Measurements from ENCODE around the gene PHF2. TPM values are rescaled to one million over a fixed set of nuclear protein-coding genes. Genes with fewer than 3 reads are reported as not detected.

Gene PHF2
- total and polyA plus RNA-seq, 2 experiments from 2014 or later, result 4.3 to 11.8 TPM

GRCh38 chr9:93606187-93606586 lies 29.8 kb downstream of the PHF2 start:
- peaks cover 53% of the 10 kb centered on the region for H3K79me2 ChIP-seq (replicated peaks; ENCODE audit: insufficient read depth)
- H3K27ac Mint-ChIP-seq, result no peak overlapping the region
- H3K4me1 Mint-ChIP-seq, result peaks cover 14% of the 10 kb centered on the region

More at GRCh38 chr9:93606187-93606586, 29.8 kb downstream of the PHF2 start:
- Histone ChIP-seq H3K4me1 (ENCODE audit: insufficient read depth) (peaks cover 5% of the 10 kb centered on the region; the same call in 1 of the 2 replicates), H3K9me2 (ENCODE audit: insufficient read depth) (peaks cover 6% of the 10 kb centered on the region; the same call in 1 of the 2 replicates), H3K4me3 (no peak overlapping the region), H4K20me1 (replicated peaks; ENCODE audit: insufficient read depth) (0 out of 2 replicates have a peak, but pooled peaks cover 4% of the 10 kb centered on the region), H3F3A (replicated peaks; ENCODE audit: low read depth) (no peaks in the 10 kb centered on the region), H3K4me2 (no peak overlapping the region), H2AFZ (no peak overlapping the region), H3K27ac (ENCODE audit: low read depth) (no peak overlapping the region), H3K36me3 (ENCODE audit: insufficient read depth) (no peaks in the 10 kb centered on the region), H3K27me3 (ENCODE audit: insufficient read depth) (no peaks in the 10 kb centered on the region)
- ATAC-seq (no peak), DNase-seq (ENCODE audit: low spot score) (no peak)
- Mint-ChIP-seq H3K9me3 (peaks cover 22% of the 10 kb centered on the region; the same call in 2 of the 3 replicates), H3K4me3 (no peak overlapping the region), H3K27me3 (ENCODE audit: insufficient read depth, low read depth, poor library complexity) (peaks cover 4% of the 10 kb centered on the region), H3K36me3 (ENCODE audit: low read depth) (peaks cover 33% of the 10 kb centered on the region)
- no peak for TF ChIP-seq ZNF331 (CRISPR knock-in tag; IDR thresholded peaks at IDR 0.05; ENCODE audit: low read depth)
- no peak for TF ChIP-seq CREB1 (CRISPR knock-in tag; IDR thresholded peaks at IDR 0.05; ENCODE audit: low read depth)
- no peak for TF ChIP-seq JUNB (IDR thresholded peaks at IDR 0.05; ENCODE audit: unreplicated experiment)
- TF ChIP-seq ETS1 (IDR thresholded peaks at IDR 0.05), result no peak
- no peak for TF ChIP-seq REST (IDR thresholded peaks at IDR 0.05; ENCODE audit: unreplicated experiment)
- no peak for TF ChIP-seq STAT1 (IDR thresholded peaks at IDR 0.05; ENCODE audit: unreplicated experiment)
- TF ChIP-seq ZNF114 (CRISPR knock-in tag; IDR thresholded peaks at IDR 0.05), result no peak
- no peak for TF ChIP-seq EZH2 (IDR thresholded peaks at IDR 0.05; ENCODE audit: low read depth, unreplicated experiment)
- no peak for TF ChIP-seq ZNF462 (CRISPR knock-in tag; IDR thresholded peaks at IDR 0.05)
- no peak for TF ChIP-seq NANOG (IDR thresholded peaks at IDR 0.05; ENCODE audit: borderline replicate concordance)
